GM19099 (cell line): ENCODE measurements around the gene ZC3H18.

Experiments used
- POLR2A ChIP-seq: IDR thresholded peaks from 3 replicates; pipeline ENCODE4 v1.6.1; 2011; ENCODE audit warnings: low read depth; ENCODE audit not compliant: insufficient read length; ENCODE audit errors: extremely low read depth

The ZC3H18 gene

GRCh38 chr16:88538366-88539060, 31.7 kb upstream of the ZC3H18 start:
- TF ChIP-seq POLR2A, result no peak

GRCh38 chr16:88539261-88539651, 30.9 kb upstream of the ZC3H18 start:
- TF ChIP-seq POLR2A, result no peak

GRCh38 chr16:88539652-88540345, 30.4 kb upstream of the ZC3H18 start:
- no peak for TF ChIP-seq POLR2A

GRCh38 chr16:88540346-88540977, 29.7 kb upstream of the ZC3H18 start:
- TF ChIP-seq POLR2A, result no peak

- TF ChIP-seq POLR2A, result no peak
Measured at GRCh38 chr16:88541831-88542616, 28.2 kb upstream of the ZC3H18 start.

GRCh38 chr16:88543230-88543813, 26.9 kb upstream of the ZC3H18 start:
- no peak for TF ChIP-seq POLR2A

- TF ChIP-seq POLR2A, result no peak
Measured at GRCh38 chr16:88545781-88546180, 24.4 kb upstream of the ZC3H18 start.

GRCh38 chr16:88548131-88548874, 21.9 kb upstream of the ZC3H18 start:
- TF ChIP-seq POLR2A, result no peak

GRCh38 chr16:88548985-88549384, 21.2 kb upstream of the ZC3H18 start:
- TF ChIP-seq POLR2A, result no peak

GRCh38 chr16:88549671-88550245, 20.4 kb upstream of the ZC3H18 start:
- no peak for TF ChIP-seq POLR2A

GRCh38 chr16:88550246-88550661, 19.9 kb upstream of the ZC3H18 start:
- no peak for TF ChIP-seq POLR2A

GRCh38 chr16:88552166-88552565, 18.0 kb upstream of the ZC3H18 start:
- no peak for TF ChIP-seq POLR2A

GRCh38 chr16:88552815-88553214, 17.4 kb upstream of the ZC3H18 start:
- no peak for TF ChIP-seq POLR2A

GRCh38 chr16:88553739-88554138, 16.5 kb upstream of the ZC3H18 start:
- TF ChIP-seq POLR2A, result no peak
